Smooth muscle cell (in vitro differentiated cells): ENCODE measurements around the gene LSM5. TPM values are rescaled to one million over a fixed set of nuclear protein-coding genes. Genes with fewer than 3 reads are reported as not detected.
A peak's percentile ranks its signal among the peaks of the same experiment; 100 is the strongest.

Experiments used
- DNase-seq: peaks from one replicate; lab custom pipeline; 2025; ENCODE audit not compliant: unreplicated experiment; lab: John Stamatoyannopoulos, UW
- H2AFZ ChIP-seq: fragments of 200-600 bp; sonication (generic); 2 replicates; pipeline ENCODE4 v1.6.0; 2016; ENCODE audit warnings: antibody characterized with exemption, low read depth, mild to moderate bottlenecking
- H3F3A ChIP-seq: fragments of 200-600 bp; sonication (generic); 2 replicates; pipeline ENCODE4 v1.6.0; 2017; ENCODE audit warnings: antibody characterized with exemption, low read depth
- H3K27ac ChIP-seq: fragments of 200-600 bp; sonication (generic); 2 replicates; pipeline ENCODE4 v1.5.1; 2016; ENCODE audit warnings: low read depth, mild to moderate bottlenecking
- H3K27me3 ChIP-seq: fragments of 200-600 bp; sonication (generic); 2 replicates; pipeline ENCODE4 v1.6.1; 2016; ENCODE audit warnings: low read depth, mild to moderate bottlenecking
- H3K36me3 ChIP-seq: fragments of 200-600 bp; sonication (generic); 2 replicates; pipeline ENCODE4 v1.5.1; 2016; ENCODE audit warnings: low read depth
- H3K4me1 ChIP-seq: fragments of 200-600 bp; sonication (generic); 2 replicates; pipeline ENCODE4 v1.5.1; 2016; ENCODE audit warnings: low read depth
- H3K4me2 ChIP-seq: fragments of 200-600 bp; sonication (generic); 2 replicates; pipeline ENCODE4 v1.6.0; 2016; ENCODE audit warnings: mild to moderate bottlenecking
- H3K4me3 ChIP-seq: fragments of 200-600 bp; sonication (generic); 2 replicates; pipeline ENCODE4 v1.5.1; 2016; ENCODE audit warnings: mild to moderate bottlenecking
- H3K79me2 ChIP-seq: fragments of 200-600 bp; sonication (generic); 2 replicates; pipeline ENCODE4 v1.6.0; 2016; ENCODE audit warnings: low read depth, mild to moderate bottlenecking
- H3K9ac ChIP-seq: fragments of 200-600 bp; sonication (generic); 2 replicates; pipeline ENCODE4 v1.6.0; 2016; ENCODE audit warnings: low read depth
- H3K9me3 ChIP-seq: fragments of 200-600 bp; sonication (generic); replicated peaks from 2 replicates; pipeline ENCODE4 v1.5.1; 2016; ENCODE audit warnings: low read depth
- H4K20me1 ChIP-seq: fragments of 200-600 bp; sonication (generic); 2 replicates; pipeline ENCODE4 v1.6.0; 2016; ENCODE audit warnings: low read depth
- CTCF ChIP-seq: fragments of 200-600 bp; sonication (generic); IDR thresholded peaks from 2 replicates; pipeline ENCODE4 v1.5.1; 2017; ENCODE audit warnings: borderline replicate concordance, mild to moderate bottlenecking, antibody characterized with exemption; ENCODE audit not compliant: insufficient read depth, poor library complexity, severe bottlenecking
- WGBS: methylation state at CpG from one replicate; pipeline ENCODE4 v1.1.7; 2016; ENCODE audit warnings: low lambda C conversion rate; 5-methylcytosine and 5-hydroxymethylcytosine counted together
- polyA plus RNA-seq: library from polyadenylated mRNA; unstranded; fragments of >200 nt; fragmentation: Nextera tagmentation; extraction: Ambion mirVana; gene quantifications from 2 replicates; pipeline ENCODE4 v1.2.1, GENCODE V29; 2016
- total RNA-seq: library from RNA; depleted of rRNA; stranded (reverse); fragments of >200 nt; gene quantifications from 2 replicates; pipeline ENCODE4 v1.2.3, GENCODE V29; 2014

The LSM5 gene
- total RNA-seq (65.0 and 70.0 TPM in 2 replicates), polyA plus RNA-seq (89.6 and 98.1 TPM in 2 replicates)

- Histone ChIP-seq H3K36me3 (peaks cover 8% of the 10 kb centered on the region), H3K4me3 (peak within 1 kb of the TSS; percentile 71), H3K27me3 (no peaks in the 10 kb centered on the region), H3K27ac (peak within 1 kb of the TSS; percentile 82), H3K4me2 (peak within 1 kb of the TSS; percentile 92), H3K4me1 (peaks cover 10% of the 10 kb centered on the region), H3K9me3 (no peaks in the 10 kb centered on the region), H3K9ac (peak within 1 kb of the TSS; percentile 84), H2AFZ (peak within 1 kb of the TSS; percentile 92), H3K79me2 (peaks cover 16% of the 10 kb centered on the region), H3F3A (no peaks in the 10 kb centered on the region), H4K20me1 (no peaks in the 10 kb centered on the region)
- TF ChIP-seq CTCF: no peak
- DNase-seq: peak; percentile 43
- 1% methylated on average over 38 of the region's 38 CpGs for WGBS
Observed at GRCh38 chr7:32490127-32490796, at the start of gene LSM5. Gene LSM5 (minus strand): TSS chr7:32490380. CDS start chr7:32490365, 15 bp downstream.

- TF ChIP-seq CTCF: no peak
- Histone ChIP-seq H3K27me3 (no peaks in the 10 kb centered on the region), H3K27ac (no peak overlapping the region), H2AFZ (no peak overlapping the region), H3K9ac (no peak overlapping the region), H3K79me2 (peaks cover 53% of the 10 kb centered on the region), H3K4me3 (no peak overlapping the region), H3K4me1 (no peaks in the 10 kb centered on the region), H3K4me2 (no peak overlapping the region), H3F3A (no peaks in the 10 kb centered on the region), H3K36me3 (no peaks in the 10 kb centered on the region), H4K20me1 (peaks cover 90% of the 10 kb centered on the region), H3K9me3 (no peaks in the 10 kb centered on the region)
- DNase-seq: no peak
- WGBS: 97% methylated on average over 2 of the region's 2 CpGs
Observed at GRCh38 chr7:32539366-32539765, 49.2 kb upstream of the LSM5 start.

- peaks cover 51% of the 10 kb centered on the region for H3K79me2 ChIP-seq
- WGBS: 74% methylated on average over 4 of the region's 4 CpGs
- H3K27ac ChIP-seq: no peak overlapping the region
Observed at GRCh38 chr7:32537760-32538159, 47.6 kb upstream of the LSM5 start.

More at GRCh38 chr7:32537760-32538159, 47.6 kb upstream of the LSM5 start:
- no peaks in the 10 kb centered on the region for H3K4me1 ChIP-seq
- TF ChIP-seq CTCF: no peak
- no peak overlapping the region for H3K4me3 ChIP-seq
- H2AFZ ChIP-seq: no peak overlapping the region
- H3K4me2 ChIP-seq: no peak overlapping the region
- no peaks in the 10 kb centered on the region for H3K36me3 ChIP-seq
- H3F3A ChIP-seq: no peaks in the 10 kb centered on the region
- no peaks in the 10 kb centered on the region for H3K9me3 ChIP-seq
- DNase-seq: no peak
- no peak overlapping the region for H3K9ac ChIP-seq
- H4K20me1 ChIP-seq: peaks cover 90% of the 10 kb centered on the region
- no peaks in the 10 kb centered on the region for H3K27me3 ChIP-seq
